Fibroblast of skin of abdomen (primary cell): ENCODE results near the gene TBPL2.
A peak's percentile ranks its signal among the peaks of the same experiment; 100 is the strongest.
"Not testable (repeated sequence)": the region's sequence is repeated elsewhere in the genome, so short reads cannot be mapped to it uniquely, and the experiment has no call there.

Source experiments
- DNase-seq: peaks from one replicate; pipeline ENCODE4 v3.0.0-alpha.2; 2013

Gene TBPL2

GRCh38 chr14:55399852-55400251 lies 40.6 kb downstream of the TBPL2 start:
- DNase-seq = no peak

- no peak for DNase-seq
These were observed 41.2 kb downstream of the TBPL2 start for GRCh38 chr14:55399183-55399582.

GRCh38 chr14:55398679-55399078 lies 41.7 kb downstream of the TBPL2 start:
- peak; percentile 94 for DNase-seq

- peak; percentile 62 for DNase-seq
These were observed 51.1 kb downstream of the TBPL2 start for GRCh38 chr14:55389330-55389729.

GRCh38 chr14:55388160-55388559 lies 52.3 kb downstream of the TBPL2 start:
- peak; percentile 67 for DNase-seq

GRCh38 chr14:55387121-55387520 lies 53.3 kb downstream of the TBPL2 start:
- DNase-seq = no peak

GRCh38 chr14:55386037-55386808 lies 54.2 kb downstream of the TBPL2 start:
- no peak for DNase-seq

GRCh38 chr14:55384536-55384935 lies 55.9 kb downstream of the TBPL2 start:
- no peak for DNase-seq

- DNase-seq = no peak
These were observed 56.8 kb downstream of the TBPL2 start for GRCh38 chr14:55383541-55384140.

GRCh38 chr14:55383056-55383466 lies 57.4 kb downstream of the TBPL2 start:
- not testable (repeated sequence) for DNase-seq

GRCh38 chr14:55382483-55382882 lies 57.9 kb downstream of the TBPL2 start:
- DNase-seq = no peak

GRCh38 chr14:55381561-55381960 lies 58.9 kb downstream of the TBPL2 start:
- DNase-seq = no peak

GRCh38 chr14:55381040-55381439 lies 59.4 kb downstream of the TBPL2 start:
- DNase-seq = no peak

- no peak for DNase-seq
These were observed 63.2 kb downstream of the TBPL2 start for GRCh38 chr14:55377236-55377635.

GRCh38 chr14:55374771-55375170 lies 65.6 kb downstream of the TBPL2 start:
- no peak for DNase-seq

GRCh38 chr14:55373784-55374705 lies 66.4 kb downstream of the TBPL2 start:
- peak; percentile 28 for DNase-seq

GRCh38 chr14:55372825-55373224 lies 67.6 kb downstream of the TBPL2 start:
- no peak for DNase-seq

GRCh38 chr14:55372423-55372822 lies 68.0 kb downstream of the TBPL2 start:
- no peak for DNase-seq

GRCh38 chr14:55370883-55371455 lies 69.4 kb downstream of the TBPL2 start:
- DNase-seq = no peak

- DNase-seq = peak; percentile 61
These were observed 74.1 kb downstream of the TBPL2 start for GRCh38 chr14:55366271-55366670.
